Measurements from ENCODE around the gene NRXN3. TPM values are rescaled to one million over a fixed set of nuclear protein-coding genes. Genes with fewer than 3 reads are reported as not detected.

Gene NRXN3
- total and polyA plus RNA-seq, 2 experiments from 2014 or later, result 0.69 to 1.5 TPM

- Histone ChIP-seq H3K4me1 (ENCODE audit: low read depth) (peaks cover 6% of the 10 kb centered on the region), H3K27ac (no peak overlapping the region), H3K9me3 (ENCODE audit: low read depth) (no peaks in the 10 kb centered on the region), H3K4me3 (no peak overlapping the region), H3K36me3 (no peaks in the 10 kb centered on the region), H3K27me3 (peaks cover 20% of the 10 kb centered on the region)
- peak in 1 of 2 donors; percentile 42 for DNase-seq (ENCODE audit: low read depth in 1 of 2, low spot score in 1 of 2)
- no peak for TF ChIP-seq CTCF (IDR thresholded peaks at IDR 0.05; ENCODE audit: low read depth, low read length)
These were observed 1254.3 kb downstream of the NRXN3 start for GRCh38 chr14:79424462-79424861.

- H3K4me3 ChIP-seq, result no peak overlapping the region
- peaks cover 2% of the 10 kb centered on the region for H3K4me1 ChIP-seq (ENCODE audit: low read depth)
- H3K9me3 ChIP-seq (ENCODE audit: low read depth), result no peaks in the 10 kb centered on the region
- DNase-seq (ENCODE audit: low read depth in 1 of 2, low spot score in 1 of 2), result no peak
- no peak overlapping the region for H3K27ac ChIP-seq
- no peak for TF ChIP-seq CTCF (IDR thresholded peaks at IDR 0.05; ENCODE audit: low read depth, low read length)
- peaks cover 20% of the 10 kb centered on the region for H3K27me3 ChIP-seq
- H3K36me3 ChIP-seq, result no peaks in the 10 kb centered on the region
These were observed 1256.1 kb downstream of the NRXN3 start for GRCh38 chr14:79426103-79426755.

- no peak for DNase-seq (ENCODE audit: low read depth in 1 of 2, low spot score in 1 of 2)
- no peaks in the 10 kb centered on the region for H3K36me3 ChIP-seq
- no peak overlapping the region for H3K4me3 ChIP-seq
- no peaks in the 10 kb centered on the region for H3K27me3 ChIP-seq
- no peaks in the 10 kb centered on the region for H3K9me3 ChIP-seq (ENCODE audit: low read depth)
- peaks cover 16% of the 10 kb centered on the region for H3K4me1 ChIP-seq (ENCODE audit: low read depth)
- TF ChIP-seq CTCF (IDR thresholded peaks at IDR 0.05; ENCODE audit: low read depth, low read length), result no peak
- no peak overlapping the region for H3K27ac ChIP-seq
These were observed 1262.5 kb downstream of the NRXN3 start for GRCh38 chr14:79432640-79433039.

- Histone ChIP-seq H3K27ac (no peak overlapping the region), H3K4me1 (ENCODE audit: low read depth) (peaks cover 13% of the 10 kb centered on the region), H3K4me3 (no peak overlapping the region), H3K36me3 (no peaks in the 10 kb centered on the region), H3K27me3 (no peaks in the 10 kb centered on the region), H3K9me3 (ENCODE audit: low read depth) (no peaks in the 10 kb centered on the region)
- no peak for DNase-seq (ENCODE audit: low read depth in 1 of 2, low spot score in 1 of 2)
- no peak for TF ChIP-seq CTCF (IDR thresholded peaks at IDR 0.05; ENCODE audit: low read depth, low read length)
These were observed 1266.2 kb downstream of the NRXN3 start for GRCh38 chr14:79436335-79436734.

GRCh38 chr14:79437951-79438350 is 1267.8 kb downstream of the NRXN3 start:
- H3K27ac ChIP-seq, result no peak overlapping the region
- no peaks in the 10 kb centered on the region for H3K27me3 ChIP-seq
- peaks cover 12% of the 10 kb centered on the region for H3K4me1 ChIP-seq (ENCODE audit: low read depth)
- H3K4me3 ChIP-seq, result no peak overlapping the region
- no peaks in the 10 kb centered on the region for H3K9me3 ChIP-seq (ENCODE audit: low read depth)
- H3K36me3 ChIP-seq, result no peaks in the 10 kb centered on the region
- DNase-seq (ENCODE audit: low read depth in 1 of 2, low spot score in 1 of 2), result no peak
- no peak for TF ChIP-seq CTCF (IDR thresholded peaks at IDR 0.05; ENCODE audit: low read depth, low read length)

Measured in cardiac muscle cell (in vitro differentiated cells and primary cell).